Measurements from ENCODE around the gene LRCH4. TPM values are rescaled to one million over a fixed set of nuclear protein-coding genes. Genes with fewer than 3 reads are reported as not detected.
"Not testable (repeated sequence)": the region's sequence is repeated elsewhere in the genome, so short reads cannot be mapped to it uniquely, and the experiment has no call there.

LRCH4 gene
- total RNA-seq, 2 donors from 2014 or later, result 28.2 to 32.6 TPM

DNA sequence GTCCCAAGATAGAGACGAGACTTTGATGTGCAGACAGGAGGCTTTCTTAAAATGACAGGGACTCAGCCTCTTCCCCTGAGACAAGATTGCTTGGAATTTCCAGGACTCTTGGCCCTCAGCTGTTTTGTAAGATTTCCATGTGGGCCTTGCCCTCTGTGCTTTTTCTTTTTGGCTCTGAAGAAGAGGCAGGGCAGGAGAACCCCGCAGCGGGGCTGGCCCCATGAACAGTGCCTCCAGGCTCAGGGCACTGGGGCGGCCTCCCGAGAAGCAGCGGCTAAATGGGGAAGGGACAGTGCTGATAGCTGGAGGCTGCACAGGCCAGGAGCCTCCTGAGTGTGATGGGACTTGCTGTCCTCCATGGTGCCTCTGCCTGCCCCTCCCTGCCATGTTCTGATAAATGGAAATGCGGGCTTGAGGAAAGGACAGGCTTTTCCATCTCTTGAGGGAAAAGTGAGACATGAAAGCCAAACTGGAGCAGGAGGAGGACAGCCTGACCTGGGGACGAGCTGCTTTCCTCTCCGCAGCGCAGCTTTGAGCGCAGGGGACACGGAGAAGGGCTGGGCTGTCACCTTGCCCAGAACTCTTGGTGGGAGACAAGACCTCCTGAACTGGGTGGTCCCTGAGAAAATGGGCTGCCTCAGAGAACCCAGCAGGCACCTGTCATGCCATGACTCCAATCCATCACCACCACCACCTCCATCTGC is 24.3 kb downstream of the LRCH4 start:
- intact Hi-C loops (cut with DNase I), result loop anchor here (5.0 kb wide), 2 partner anchors 89 to 131 kb away; partner anchors contain the start of gene GIGYF1 (in 1 of the 2)
- DNase-seq (no peak), ATAC-seq (no peak)

GRCh38 chr7:100559127-100559526 is 26.8 kb downstream of the LRCH4 start:
- intact Hi-C loops (cut with DNase I), result loop anchor here in 1 of 2 donors (1.0 kb wide), 1 partner anchor 90 kb away; no protein-coding TSS in a partner anchor
- DNase-seq (no peak), ATAC-seq (no peak)

GRCh38 chr7:100556541-100556940 is 29.4 kb downstream of the LRCH4 start:
- intact Hi-C loops (cut with DNase I), result no loop called here
- no peak for ATAC-seq
- no peak for DNase-seq

- ATAC-seq (no peak), DNase-seq (no peak)
- intact Hi-C loops (cut with DNase I), result no loop called here
Measured at GRCh38 chr7:100555701-100556100, 30.2 kb downstream of the LRCH4 start.

DNA sequence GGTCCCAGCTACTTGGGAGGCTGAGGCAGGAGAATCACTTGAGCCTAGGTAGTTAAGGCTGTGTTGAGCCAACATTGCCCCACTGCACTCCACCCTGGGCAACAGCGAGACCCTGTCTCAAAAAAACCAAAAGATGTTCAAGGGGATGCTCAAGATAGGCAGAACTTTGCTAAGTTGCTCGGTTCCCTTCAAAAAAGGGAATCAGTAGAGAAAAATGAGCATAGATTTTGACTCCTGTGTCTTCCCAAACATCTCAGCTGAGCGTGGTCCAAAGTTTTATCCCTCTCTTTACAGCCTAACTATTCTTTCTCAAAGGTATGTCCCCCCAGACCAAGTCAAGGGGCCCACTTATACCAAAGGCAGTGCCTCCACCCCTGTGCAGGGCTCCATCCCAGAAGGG is 32.9 kb downstream of the LRCH4 start:
- ATAC-seq (no peak), DNase-seq (no peak)
- intact Hi-C loops (cut with DNase I), result no loop called here

DNA sequence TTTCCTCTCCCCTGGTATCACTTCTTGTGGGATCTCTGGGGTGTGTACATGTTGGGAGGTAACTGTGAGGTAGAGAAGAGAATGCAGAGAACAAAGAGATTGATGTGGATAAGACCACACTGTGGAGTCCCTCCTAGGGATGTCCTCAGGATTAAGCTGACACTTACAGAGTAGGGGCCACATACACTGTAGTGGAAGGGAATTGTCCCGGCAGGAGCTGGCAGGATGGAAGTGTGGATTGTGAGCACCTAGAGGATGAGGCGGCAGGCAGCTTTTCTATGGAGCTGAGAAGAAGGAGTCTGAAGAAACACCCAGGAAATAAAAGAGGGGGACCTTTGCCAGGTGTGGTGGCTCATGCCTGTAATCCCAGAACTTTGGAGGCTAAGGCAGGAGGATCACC is 33.4 kb downstream of the LRCH4 start:
- DNase-seq (no peak), ATAC-seq (no peak)
- intact Hi-C loops (cut with DNase I), result no loop called here

GRCh38 chr7:100548446-100548845 is 37.5 kb downstream of the LRCH4 start:
- not testable (repeated sequence) for DNase-seq, ATAC-seq
- intact Hi-C loops (cut with DNase I), result loop anchor here in 1 of 2 donors (5.0 kb wide), 1 partner anchor 71 kb away; the partner anchor contains the start of gene TSC22D4

DNA sequence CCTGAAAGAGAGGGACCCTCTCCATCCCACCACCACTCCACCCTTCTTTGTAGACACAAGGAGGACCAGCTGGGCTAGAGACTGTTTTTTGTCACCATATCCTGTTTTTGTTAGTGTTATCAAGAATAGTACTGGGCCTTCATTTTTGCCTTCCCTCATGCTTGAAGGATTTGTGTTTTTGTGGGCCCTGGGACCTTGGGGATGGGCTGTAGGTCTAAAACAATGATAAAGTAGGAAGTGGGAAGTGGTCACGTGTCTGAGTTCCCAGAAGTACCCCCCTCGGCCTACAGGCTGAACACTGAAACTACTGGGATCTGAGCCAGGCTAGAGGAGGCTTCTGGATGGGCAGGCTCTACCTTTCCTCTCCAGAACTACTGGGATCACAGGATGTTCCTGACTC is 38.1 kb downstream of the LRCH4 start:
- DNase-seq (no peak), ATAC-seq (peak; percentile 9 to 58)
- intact Hi-C loops (cut with DNase I), result loop anchor here in 1 of 2 donors (5.0 kb wide), 1 partner anchor 71 kb away; the partner anchor contains the start of gene TSC22D4

DNA sequence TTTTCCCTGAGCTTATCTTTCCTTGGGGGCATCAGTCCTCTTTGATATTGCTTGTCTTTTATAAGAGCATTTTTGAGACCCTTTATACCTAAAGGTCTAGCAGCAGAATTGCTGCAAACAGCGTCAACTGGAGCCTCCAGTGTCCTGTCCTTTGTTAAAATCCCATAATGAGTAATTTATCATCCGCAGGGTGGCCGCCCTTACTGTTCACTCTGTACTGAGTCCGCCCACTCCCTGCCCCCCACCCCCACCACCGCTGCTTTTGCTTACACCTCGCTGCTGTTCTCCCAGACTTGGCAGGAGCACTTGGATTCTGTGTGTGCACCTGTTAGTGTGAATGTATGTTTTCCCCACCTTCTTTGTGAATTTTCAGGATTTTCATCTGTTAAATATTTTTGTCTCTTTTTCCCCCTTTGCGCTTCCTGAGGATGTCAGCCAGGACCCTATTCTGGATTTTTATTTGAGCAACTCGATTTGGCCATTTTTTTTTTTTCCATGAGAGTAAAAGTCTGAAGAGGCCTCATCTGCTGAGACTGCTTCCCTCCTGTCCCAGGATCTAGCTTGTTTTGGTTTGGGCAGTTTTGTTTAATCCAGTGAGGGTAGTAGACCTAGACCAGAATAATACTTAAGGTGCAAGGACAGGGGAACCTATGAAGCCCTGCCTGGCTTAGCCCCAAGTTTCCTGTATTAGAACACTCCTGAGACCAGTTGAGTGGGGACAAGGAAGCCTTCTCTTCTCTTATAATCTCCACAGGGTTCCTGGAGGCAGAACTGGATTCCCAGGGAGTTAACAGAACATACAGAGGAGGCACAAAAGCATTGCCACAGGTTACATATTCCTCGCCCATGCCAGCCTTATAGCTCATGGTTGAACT is 38.8 kb downstream of the LRCH4 start:
- intact Hi-C loops (cut with DNase I), result loop anchor here in 1 of 2 donors (5.0 kb wide), 1 partner anchor 70 kb away; the partner anchor contains the start of gene TSC22D4
- DNase-seq (no peak), ATAC-seq (peak in 1 of 2 donors; percentile 4)

GRCh38 chr7:100546129-100546925 is 39.6 kb downstream of the LRCH4 start:
- DNase-seq (no peak), ATAC-seq (peak in 1 of 2 donors; percentile 28)
- intact Hi-C loops (cut with DNase I), result loop anchor here in 1 of 2 donors (5.0 kb wide), 1 partner anchor 69 kb away; the partner anchor contains the start of gene TSC22D4

DNA sequence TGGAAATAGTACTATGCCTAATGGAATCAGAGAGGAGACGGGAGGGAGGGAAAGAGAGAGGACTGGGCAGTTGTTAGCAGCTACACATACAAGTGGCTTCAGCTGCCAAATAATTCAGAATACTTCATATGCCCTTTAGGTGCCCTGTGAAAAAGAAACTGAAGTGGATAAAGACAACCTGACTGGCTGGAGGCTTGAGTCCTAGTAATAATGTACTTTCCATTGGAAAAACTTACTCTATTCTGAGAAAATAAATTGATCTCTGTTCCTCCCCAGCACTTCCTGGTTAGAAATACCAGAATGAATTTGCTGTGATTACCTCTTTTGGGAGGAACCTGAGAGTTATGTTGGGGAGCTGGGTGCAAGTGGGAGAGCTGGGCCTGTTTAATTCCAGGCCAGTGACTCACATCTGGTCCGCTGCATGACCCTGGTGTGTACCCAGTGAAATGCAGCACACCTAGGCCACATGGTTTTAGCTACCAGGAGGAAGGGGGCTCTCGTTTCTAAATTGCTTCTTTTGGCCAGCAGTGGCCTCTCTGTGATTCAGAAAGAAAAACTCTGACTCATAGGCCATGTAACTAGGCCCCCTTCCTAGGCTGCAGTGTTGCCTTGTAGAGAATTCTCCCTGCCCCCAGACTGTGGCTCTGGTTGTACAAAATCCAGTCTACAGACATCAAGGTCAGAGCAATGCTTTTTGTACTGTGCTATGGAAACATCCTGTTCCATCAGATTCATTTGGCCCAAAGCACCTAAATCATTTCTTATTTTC is 40.4 kb downstream of the LRCH4 start:
- ATAC-seq, result peak; percentile 77 to 90
- peak; percentile 52 for DNase-seq
- intact Hi-C loops (cut with DNase I), result loop anchor here in 1 of 2 donors (5.0 kb wide), 1 partner anchor 68 kb away; the partner anchor contains the start of gene TSC22D4

DNA sequence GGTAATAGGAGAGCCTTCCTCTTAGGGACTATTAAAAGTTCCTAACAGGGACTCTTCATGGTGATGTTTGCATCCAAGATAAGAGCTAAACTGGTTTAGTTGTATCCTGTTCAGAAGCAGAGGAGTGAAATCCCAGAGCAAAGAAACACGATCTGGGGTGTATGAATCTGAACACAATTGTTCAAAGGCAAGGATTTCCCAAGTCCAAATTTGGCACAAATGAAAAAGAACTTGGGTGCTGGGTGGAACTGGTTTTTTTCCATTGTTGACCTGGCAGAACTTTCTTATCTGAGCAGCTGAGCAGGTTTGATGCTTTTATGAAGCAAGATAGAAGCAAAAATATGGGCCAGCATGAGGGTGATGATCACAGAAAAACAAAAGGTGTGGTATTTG is 41.0 kb downstream of the LRCH4 start:
- intact Hi-C loops (cut with DNase I), result loop anchor here in 1 of 2 donors (5.0 kb wide), 1 partner anchor 68 kb away; the partner anchor contains the start of gene TSC22D4
- no peak for DNase-seq
- peak in 1 of 2 donors; percentile 28 for ATAC-seq

DNA sequence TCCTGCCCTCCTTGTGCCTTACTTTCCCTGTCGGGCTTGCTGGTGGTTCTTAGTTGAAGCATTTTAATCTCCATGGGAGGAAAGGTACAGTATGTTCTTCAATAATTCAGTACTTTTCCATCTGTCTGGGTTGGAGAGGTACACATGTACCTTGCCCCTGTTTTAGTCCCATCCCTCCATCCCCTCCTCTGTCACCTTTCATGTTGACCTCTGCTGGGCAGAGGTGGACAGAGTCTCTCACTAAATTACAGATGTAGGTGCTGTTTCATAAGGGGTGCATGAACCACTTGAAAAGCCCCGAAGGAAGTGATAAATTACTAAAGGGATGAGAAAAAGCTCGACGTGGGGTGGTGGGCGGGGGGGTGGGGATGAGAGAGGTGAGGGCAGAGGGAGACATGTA is 41.5 kb downstream of the LRCH4 start:
- ATAC-seq (no peak), DNase-seq (no peak)
- intact Hi-C loops (cut with DNase I), result no loop called here

GRCh38 chr7:100543586-100543985 is 42.3 kb downstream of the LRCH4 start:
- intact Hi-C loops (cut with DNase I), result no loop called here
- ATAC-seq, result no peak
- DNase-seq, result no peak

DNA sequence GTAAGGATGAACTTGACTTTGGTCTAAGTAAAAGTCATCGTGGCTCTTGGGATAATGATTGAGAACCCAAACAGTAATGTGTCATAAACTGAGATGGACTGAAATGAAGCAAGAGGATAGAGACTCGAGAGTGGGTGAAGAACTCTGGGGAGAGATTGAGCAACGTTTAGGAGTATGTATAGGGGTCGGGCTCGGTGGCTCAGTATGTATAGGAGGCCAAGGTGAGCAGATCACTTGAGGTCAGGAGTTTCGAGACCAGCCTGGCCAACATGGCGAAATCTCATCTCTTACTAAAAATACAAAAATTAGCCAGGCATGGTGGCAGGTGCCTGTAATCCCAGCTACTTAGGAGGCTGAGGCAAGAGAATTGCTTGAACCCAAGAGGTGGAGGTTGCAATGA is 44.6 kb downstream of the LRCH4 start:
- intact Hi-C loops (cut with DNase I); ATAC-seq; DNase-seq: not testable (repeated sequence)

- DNase-seq (no peak), ATAC-seq (no peak)
- intact Hi-C loops (cut with DNase I), result no loop called here
Measured at GRCh38 chr7:100540073-100540723, 45.7 kb downstream of the LRCH4 start.

- ATAC-seq (peak in 1 of 2 donors; percentile 1), DNase-seq (no peak)
- intact Hi-C loops (cut with DNase I), result no loop called here
Measured at GRCh38 chr7:100539436-100540006, 46.4 kb downstream of the LRCH4 start.

All from left cardiac atrium (tissue), 4 donors.